H54 (cell line): ENCODE data around the gene PNPLA7.
A peak's percentile ranks its signal among the peaks of the same experiment; 100 is the strongest.
"Not testable (repeated sequence)": the region's sequence is repeated elsewhere in the genome, so short reads cannot be mapped to it uniquely, and the experiment has no call there.

Source experiments
- DNase-seq: peaks from one replicate; pipeline ENCODE4 v3.0.0; 2011; ENCODE audit warnings: low spot score, mixed read lengths; ENCODE audit not compliant: insufficient read length
- FAIRE-seq: peaks from 3 replicates; lab custom pipeline; 2011; peaks lifted over from hg19 to GRCh38; lab: Jason Lieb, UNC
- POLR2A ChIP-seq: IDR thresholded peaks from 2 replicates; pipeline ENCODE4 v1.6.1; 2011; ENCODE audit warnings: low read depth, mild to moderate bottlenecking, low read length

Gene PNPLA7

GRCh38 chr9:137581361-137582285, 31.4 kb upstream of the PNPLA7 start:
- no peak for TF ChIP-seq POLR2A
- DNase-seq (no peak), FAIRE-seq (no peak)

DNA sequence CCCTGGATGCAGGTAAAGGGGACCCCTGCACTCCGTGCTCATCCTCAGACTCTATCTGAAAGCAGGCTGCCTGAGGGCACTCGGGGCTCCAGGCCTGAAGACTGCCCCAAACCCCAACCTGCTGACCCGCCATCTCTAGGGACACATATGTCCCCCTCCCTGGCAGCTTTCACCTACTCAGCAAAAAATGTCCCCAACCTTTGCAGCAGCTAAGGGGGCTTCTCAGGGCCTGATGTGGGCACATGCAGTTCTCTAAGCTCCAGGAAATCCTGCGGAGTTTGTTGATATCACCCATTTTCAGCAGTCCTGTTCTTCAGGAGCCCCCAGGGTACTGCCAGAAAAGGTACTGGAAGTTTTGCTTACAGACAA, 30.7 kb upstream of the PNPLA7 start:
- DNase-seq (no peak), FAIRE-seq (no peak)
- TF ChIP-seq POLR2A: no peak

- TF ChIP-seq POLR2A: no peak
- FAIRE-seq: no peak
- DNase-seq: no peak
These were observed 30.2 kb upstream of the PNPLA7 start for GRCh38 chr9:137580209-137580953.

DNA sequence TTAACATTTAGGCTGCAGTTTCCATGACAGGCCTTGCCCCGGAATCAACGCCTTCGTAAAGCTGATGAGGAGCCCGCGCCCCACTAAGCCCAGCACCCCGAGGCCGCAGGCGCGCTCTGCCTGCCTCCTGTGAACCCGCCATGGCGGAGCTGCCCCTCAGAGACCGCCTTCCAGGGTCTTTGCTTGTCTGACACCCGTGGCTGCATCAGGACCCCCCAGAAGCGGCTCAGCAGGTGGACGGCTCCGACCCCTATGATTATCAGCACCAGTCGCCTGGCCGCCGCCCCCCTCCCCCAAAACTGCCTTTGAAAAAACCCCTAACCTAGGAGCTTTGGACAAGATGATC, 29.0 kb upstream of the PNPLA7 start:
- DNase-seq (no peak), FAIRE-seq (no peak)
- no peak for TF ChIP-seq POLR2A

- FAIRE-seq: no peak
- DNase-seq: peak; percentile 99
- peak; percentile 69 for TF ChIP-seq POLR2A
These were observed 28.5 kb upstream of the PNPLA7 start, which contains the start of gene DPH7 for GRCh38 chr9:137578518-137579258. Gene DPH7, minus strand, starts transcription at chr9:137578925. Its CDS starts 148 bp downstream, at chr9:137578777.

DNA sequence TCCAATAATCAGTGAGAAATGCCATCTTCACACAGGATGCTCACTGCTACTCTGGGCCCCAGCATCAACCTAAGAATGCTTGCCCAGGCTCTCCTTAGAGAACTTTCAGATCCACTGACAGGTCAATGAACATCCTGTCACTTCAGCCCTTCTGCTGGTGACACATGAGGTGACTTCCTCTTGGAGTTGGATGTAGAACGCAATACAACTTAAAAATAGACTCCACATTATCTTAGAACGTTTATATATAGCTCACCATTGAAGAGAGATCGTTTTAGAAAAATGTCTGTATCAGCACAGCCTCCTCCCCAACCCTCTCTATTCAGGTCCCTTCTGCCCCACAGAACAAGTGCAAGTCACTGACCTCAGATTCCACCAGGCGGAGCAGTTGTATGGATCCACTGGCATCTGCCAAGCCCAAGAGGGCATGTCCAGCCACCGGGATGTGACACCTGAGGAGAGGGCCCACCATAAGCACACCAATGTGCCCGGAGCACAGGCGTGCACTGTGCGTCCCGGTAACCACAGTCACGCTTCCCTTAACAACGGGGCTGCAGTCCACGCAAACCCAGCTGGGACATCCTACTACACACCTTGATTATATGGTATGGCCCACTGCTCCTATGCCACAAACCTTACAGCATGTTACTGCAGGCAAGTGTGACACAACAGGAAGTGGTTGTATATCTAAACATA, 25.7 kb upstream of the PNPLA7 start:
- DNase-seq (no peak), FAIRE-seq (no peak)
- TF ChIP-seq POLR2A: no peak

DNA sequence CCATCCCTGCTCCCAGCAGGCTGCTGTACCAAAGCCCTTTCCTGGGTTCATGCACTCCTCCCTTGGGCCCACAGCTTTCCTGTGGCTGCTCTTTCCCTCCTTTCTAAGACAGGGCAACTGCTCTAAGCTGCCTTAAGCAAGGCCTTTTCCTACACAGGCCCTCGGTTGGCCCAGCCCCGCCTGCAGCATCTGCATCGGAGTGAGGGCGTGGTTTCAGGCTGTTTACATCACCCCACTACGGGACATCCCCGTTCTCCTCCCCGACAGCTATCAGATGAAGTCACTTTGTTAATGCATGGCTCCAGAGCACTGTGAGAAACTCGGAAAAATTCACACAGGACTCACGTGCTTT, 25.1 kb upstream of the PNPLA7 start:
- DNase-seq: no peak
- FAIRE-seq: no peak
- no peak for TF ChIP-seq POLR2A

- DNase-seq (no peak), FAIRE-seq (no peak)
- no peak for TF ChIP-seq POLR2A
These were observed 24.0 kb upstream of the PNPLA7 start for GRCh38 chr9:137574192-137574591.

- no peak for TF ChIP-seq POLR2A
- no peak for FAIRE-seq
These were observed 20.4 kb upstream of the PNPLA7 start for GRCh38 chr9:137570566-137570965.

DNA sequence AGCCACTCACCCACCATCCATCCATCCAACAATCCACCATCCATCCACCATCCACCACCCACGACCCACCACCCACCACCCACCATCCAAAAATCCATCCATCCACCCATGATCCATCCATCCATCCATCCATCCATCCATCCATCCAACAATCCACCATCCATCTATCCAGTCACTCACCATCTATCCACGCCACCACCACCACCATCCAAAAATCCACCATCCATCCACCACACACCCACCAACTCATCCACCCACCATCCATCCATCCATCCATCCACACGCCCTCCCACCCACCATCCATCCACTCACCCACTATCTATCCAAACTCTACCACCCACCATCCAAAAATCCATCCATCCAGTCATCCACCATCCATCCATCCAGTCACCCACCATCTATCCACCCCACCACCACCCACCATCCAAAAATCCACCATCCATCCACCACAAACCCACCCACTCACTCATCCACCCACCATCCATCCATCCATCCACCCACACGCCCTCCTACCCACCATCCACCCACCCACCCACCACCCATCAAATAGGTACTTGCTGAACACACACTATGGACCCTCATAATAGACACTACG, 19.5 kb upstream of the PNPLA7 start:
- TF ChIP-seq POLR2A: no peak
- DNase-seq (no peak), FAIRE-seq (no peak)

More at GRCh38 chr9:137570566-137570965, 20.4 kb upstream of the PNPLA7 start:
- no peak for DNase-seq

- DNase-seq: not testable (repeated sequence)
These were observed 18.2 kb upstream of the PNPLA7 start for GRCh38 chr9:137568445-137568844.

GRCh38 chr9:137564817-137565411, 14.7 kb upstream of the PNPLA7 start:
- FAIRE-seq (no peak), DNase-seq (no peak)
- TF ChIP-seq POLR2A: no peak

More at GRCh38 chr9:137568445-137568844, 18.2 kb upstream of the PNPLA7 start:
- FAIRE-seq: not testable (repeated sequence)

DNA sequence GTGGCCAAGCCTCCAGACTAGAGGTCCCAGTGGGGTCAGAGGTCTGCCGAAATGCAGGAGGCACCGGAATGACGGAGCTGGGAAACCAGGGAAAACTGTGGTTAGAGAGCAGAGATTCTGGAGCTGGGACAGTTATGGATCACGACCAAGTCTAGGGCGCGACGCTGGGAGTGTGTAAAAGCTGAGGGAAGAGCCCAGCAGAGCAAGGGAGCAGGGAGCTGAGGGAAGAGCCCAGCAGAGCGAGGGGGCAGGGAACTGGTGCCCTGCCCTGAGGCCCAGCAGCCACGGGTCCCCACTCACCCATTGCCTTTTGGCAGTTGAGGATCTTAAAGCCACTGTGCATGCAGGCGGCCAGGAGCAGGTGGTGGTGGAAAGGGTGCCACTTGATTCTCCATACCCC, 13.9 kb upstream of the PNPLA7 start:
- FAIRE-seq: no peak
- TF ChIP-seq POLR2A: no peak
- DNase-seq: no peak
